K562 (cell line): ENCODE measurements around the gene LHX5. TPM values are rescaled to one million over a fixed set of nuclear protein-coding genes. Genes with fewer than 3 reads are reported as not detected.

Experiments used
- ATAC-seq: fragments of 200-7000 bp; cut with Tn5 transposase; 3 replicates; pipeline ENCODE4 v1.9.1; 2020; ENCODE audit warnings: moderate library complexity
- BruUV-seq: library from RNA; stranded (reverse); fragments of 400-500 nt; replicated peaks from 2 replicates; lab custom pipeline; 2021; lab: Mats Ljungman, UMichigan
- CTCF ChIA-PET: fragments of 300-600 bp; formaldehyde crosslinking; extraction: SDS; loops from one replicate; lab custom pipeline; 2021; ENCODE audit warnings: low intra/inter-chr PET ratio; lab: Yijun Ruan, JAX
- POLR2A ChIA-PET: fragments of 300-600, 350-650 bp; sonication (Branson Sonifier 250); formaldehyde crosslinking; extraction: SDS; loops from one replicate; lab custom pipeline; 2021; ENCODE audit warnings: antibody characterized with exemption, inconsistent platforms; lab: Yijun Ruan, JAX
- DNase-seq, 4 experiments: peaks; one replicate each; pipeline versions ENCODE4 v3.0.0 to v3.0.0-alpha.2; 2011 to 2018; ENCODE audit warnings: low spot score in 3 of 4, mixed read lengths in 3 of 4; ENCODE audit errors: extremely low read depth in 1 of 4
- FAIRE-seq: peaks from 2 replicates; lab custom pipeline; 2011; peaks lifted over from hg19 to GRCh38; lab: Jason Lieb, UNC
- H2AFZ ChIP-seq: 2 replicates; pipeline ENCODE4 v1.6.0; 2011; ENCODE audit warnings: low read depth, low read length, control low read depth, inconsistent platforms
- H3K27ac ChIP-seq: fragments of 200-600 bp; 3 replicates; pipeline ENCODE4 v1.8.0; 2011; ENCODE audit warnings: low read depth, mild to moderate bottlenecking, control low read depth, inconsistent platforms, low read length, moderate library complexity, mixed read lengths; ENCODE audit errors: extremely low read depth
- H3K27me3 ChIP-seq, 2 experiments: fragments of 300-600 bp in 1 of 2; 2 replicates in 1 of 2; 3 replicates in 1 of 2; pipeline versions ENCODE4 v1.6.0 to v1.8.0; 2011; ENCODE audit warnings: inconsistent platforms in 2 of 2, low read length in 2 of 2, mild to moderate bottlenecking in 1 of 2, mixed read lengths in 1 of 2, moderate library complexity in 1 of 2; ENCODE audit not compliant: control insufficient read depth in 2 of 2, insufficient read depth in 2 of 2
- H3K36me3 ChIP-seq: fragments of 300-600 bp; 3 replicates; pipeline ENCODE4 v1.8.0; 2011; ENCODE audit warnings: mild to moderate bottlenecking, low read length, inconsistent platforms; ENCODE audit not compliant: control insufficient read depth, insufficient read depth
- H3K4me1 ChIP-seq, 2 experiments: fragments of 200-600 bp in 1 of 2; replicated peaks in 1 of 2; 2 replicates in 1 of 2; 3 replicates in 1 of 2; pipeline versions ENCODE4 v1.5.1 to v1.8.0; 2011; ENCODE audit warnings: inconsistent platforms in 2 of 2, low read length in 2 of 2, mild to moderate bottlenecking in 1 of 2, mixed read lengths in 1 of 2, moderate library complexity in 1 of 2; ENCODE audit not compliant: control insufficient read depth in 2 of 2, insufficient read depth in 2 of 2
- H3K4me2 ChIP-seq: 2 replicates; pipeline ENCODE4 v1.6.1; 2011; ENCODE audit warnings: low read length, control low read depth, inconsistent platforms, mixed read lengths; ENCODE audit not compliant: insufficient read depth
- H3K4me3 ChIP-seq: fragments of 200-600 bp; sonication (generic), shearing (Covaris generic); 2 replicates; pipeline ENCODE4 v1.5.1; 2016; ENCODE audit warnings: control low read depth, inconsistent platforms
- H3K79me2 ChIP-seq: fragments of 200-600 bp; 3 replicates; pipeline ENCODE4 v1.8.0; 2011; ENCODE audit warnings: low read length, inconsistent platforms; ENCODE audit not compliant: control insufficient read depth, insufficient read depth
- H3K9ac ChIP-seq, 2 experiments: 2 replicates each; pipeline versions ENCODE4 v1.6.0 to v1.6.1; 2011; ENCODE audit warnings: low read depth in 2 of 2, low read length in 2 of 2, control low read depth in 1 of 2, inconsistent platforms in 1 of 2, mild to moderate bottlenecking in 1 of 2, mixed read lengths in 1 of 2; ENCODE audit not compliant: insufficient read depth in 1 of 2
- H3K9me1 ChIP-seq: one replicate; pipeline ENCODE4 v1.6.0; 2011; ENCODE audit warnings: inconsistent platforms, mild to moderate bottlenecking, low read length, moderate library complexity; ENCODE audit not compliant: control insufficient read depth, insufficient read depth
- H3K9me3 ChIP-seq: replicated peaks from 2 replicates; pipeline ENCODE4 v1.5.1; 2011; ENCODE audit warnings: low read depth, low read length, inconsistent platforms; ENCODE audit not compliant: control insufficient read depth, insufficient read depth
- H4K20me1 ChIP-seq: replicated peaks from 2 replicates; pipeline ENCODE4 v1.6.1; 2011; ENCODE audit warnings: low read length, inconsistent platforms, mixed read lengths; ENCODE audit not compliant: control insufficient read depth, insufficient read depth
- ARID3A ChIP-seq: IDR thresholded peaks from 2 replicates; pipeline ENCODE4 v1.6.1; 2012; ENCODE audit warnings: low read depth, low read length, improper control_type of control experiment, borderline replicate concordance
- BDP1 ChIP-seq: IDR thresholded peaks from 3 replicates; pipeline ENCODE4 v1.6.1; 2011; ENCODE audit not compliant: insufficient read length, insufficient read depth
- FIP1L1 ChIP-seq: fragments of 200-400 bp; formaldehyde crosslinking; IDR thresholded peaks from 2 replicates; pipeline ENCODE4 v1.6.1; 2018; ENCODE audit warnings: mild to moderate bottlenecking, low read depth, low read length; ENCODE audit not compliant: poor library complexity, severe bottlenecking
- KDM4B ChIP-seq, 2 experiments: fragments of 450-650 bp in 1 of 2; sonication (generic) in 1 of 2; IDR thresholded peaks; 2 replicates each; pipeline ENCODE4 v1.6.1; 2016 to 2017; ENCODE audit warnings: borderline replicate concordance in 2 of 2, antibody characterized with exemption in 1 of 2, low read depth in 1 of 2, mild to moderate bottlenecking in 1 of 2
- LEF1 ChIP-seq: fragments of 450-650 bp; IDR thresholded peaks from 2 replicates; pipeline ENCODE4 v1.6.1; 2016; ENCODE audit warnings: mild to moderate bottlenecking
- REST ChIP-seq, 2 experiments: fragments of 450-650 bp; formaldehyde crosslinking in 1 of 2; IDR thresholded peaks; 2 replicates each; pipeline versions ENCODE4 v1.4.0 to v1.6.1; 2014 to 2020; ENCODE audit warnings: mild to moderate bottlenecking in 2 of 2, borderline replicate concordance in 1 of 2, low read depth in 1 of 2
- SAFB ChIP-seq: fragments of 200-400 bp; formaldehyde crosslinking; IDR thresholded peaks from 2 replicates; pipeline ENCODE4 v1.6.1; 2017; ENCODE audit warnings: low read depth, low read length, borderline replicate concordance
- SAFB2 ChIP-seq: fragments of 200-400 bp; formaldehyde crosslinking; IDR thresholded peaks from 2 replicates; pipeline ENCODE4 v1.6.1; 2018; ENCODE audit warnings: borderline replicate concordance, low read length, low read depth, moderate library complexity; ENCODE audit not compliant: severe bottlenecking
- ZNF347 ChIP-seq: fragments of 450-650 bp; formaldehyde crosslinking; IDR thresholded peaks from 2 replicates; pipeline ENCODE4 v1.4.0; 2020; ENCODE audit warnings: low read depth, mild to moderate bottlenecking, moderate library complexity
- WGBS: fragments of 100-300 bp; shearing (Covaris generic); methylation state at CpG from one replicate; pipeline ENCODE4 v1.1.6; 2016; ENCODE audit warnings: low coverage, mixed read lengths; ENCODE audit not compliant: insufficient coverage; ENCODE audit errors: missing lambda C conversion rate; 5-methylcytosine and 5-hydroxymethylcytosine counted together
- in situ Hi-C: fragments of 300-500 bp; cut with MboI; formaldehyde crosslinking; loops from 4 replicates; pipeline ENCODE4 v1.15.0; 2018; ENCODE audit warnings: inconsistent platforms, mixed read lengths
- intact Hi-C: fragments of 100-400 bp; cut with micrococcal nuclease; formaldehyde crosslinking; loops from 2 replicates; pipeline ENCODE4 v1.14.2; 2022
- polyA plus RNA-seq, 8 experiments: library from polyadenylated mRNA; depleted of rRNA in 4 of 8; stranded (reverse) in 5 of 8; unstranded in 3 of 8; fragments of >200 nt; fragmentation: Nextera tagmentation in 2 of 8; fragmentation: Illumina TruSeq in 1 of 8; extraction: Ambion mirVana in 2 of 8; extraction: Trizol in 1 of 8; gene quantifications; 2 replicates each; pipeline versions ENCODE4 v1.2.1 to v1.2.3, GENCODE V29; 2011 to 2014; ENCODE audit warnings: inconsistent platforms in 1 of 8, missing spikeins in 1 of 8
- total RNA-seq, 7 experiments: library from RNA; depleted of rRNA in 6 of 7; stranded (reverse); fragments of >200 nt in 6 of 7; fragmentation: Illumina TruSeq in 2 of 7; extraction: Trizol in 2 of 7; gene quantifications; 2 replicates each; pipeline versions ENCODE4 v1.2.1 to v1.2.3, GENCODE V29; 2011 to 2021; ENCODE audit warnings: low replicate concordance in 1 of 7

LHX5 gene
- total and polyA plus RNA-seq, 9 of the 15 experiments (the other 6 are each of a cell fraction or from before 2014, with no cell fraction given), result 0.04 to 0.17 (median 0.05) TPM; not detected in 6

DNA sequence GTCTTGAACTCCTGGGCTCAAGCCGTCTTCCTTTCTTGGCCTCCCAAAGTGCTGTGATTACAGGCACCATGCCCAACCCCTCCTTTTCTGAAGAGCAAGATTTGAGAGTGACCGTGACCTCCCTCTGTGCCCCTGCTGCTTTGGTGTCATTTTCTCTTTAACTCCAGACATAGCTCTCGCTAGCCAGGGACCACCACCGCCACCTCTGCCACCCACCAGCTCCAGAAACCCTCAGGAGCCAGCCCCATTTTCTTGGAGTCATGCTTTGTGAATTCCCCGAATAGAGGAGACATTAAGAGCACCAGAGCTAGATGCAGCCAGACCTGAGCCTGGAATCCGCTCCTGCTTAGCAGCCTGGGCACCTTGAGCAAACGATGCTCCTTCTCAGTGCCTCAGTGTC is 31.3 kb downstream of the LHX5 start:
- H3K79me2 ChIP-seq, result no peaks in the 10 kb centered on the region
- no peaks in the 10 kb centered on the region for H4K20me1 ChIP-seq
- no peak overlapping the region for H3K4me3 ChIP-seq
- H3K27me3 ChIP-seq, result peaks cover 6 to 25% of the 10 kb centered on the region in 2 experiments; a peak in 3 of 5 replicates
- peaks cover 5 to 8% of the 10 kb centered on the region in 2 experiments; a peak in 3 of 5 replicates for H3K4me1 ChIP-seq
- ChIA-PET CTCF (interaction anchor here (1.7 kb wide), 1 partner anchor 472 kb away, joined by 9 read pairs; no protein-coding TSS in a partner anchor), POLR2A (no interaction called here)
- H3K9me3 ChIP-seq, result no peaks in the 10 kb centered on the region
- H2AFZ ChIP-seq, result no peak overlapping the region
- FAIRE-seq, result no peak
- no peak overlapping the region for H3K27ac ChIP-seq
- DNase-seq, result no peak
- no peaks in the 10 kb centered on the region for H3K9me1 ChIP-seq
- no peak for ATAC-seq
- WGBS, result 12% methylated on average over 7 of the region's 7 CpGs
- in situ Hi-C loops, result loop anchor here (5.0 kb wide), 1 partner anchor 472 kb away; no protein-coding TSS in a partner anchor
- intact Hi-C loops, result no loop called here
- BruUV-seq, result no TSS peak
- H3K36me3 ChIP-seq, result no peaks in the 10 kb centered on the region
- H3K9ac ChIP-seq, result no peak overlapping the region
- H3K4me2 ChIP-seq, result no peak overlapping the region
- TF ChIP-seq SAFB (no peak), LEF1 (no peak), ARID3A (no peak), FIP1L1 (no peak), BDP1 (no peak), ZNF347 (CRISPR knock-in tag) (no peak), REST (IDR thresholded peaks at IDR 0.05; ENCODE audit: borderline replicate concordance) (no peak), REST (CRISPR knock-in tag; IDR thresholded peaks at IDR 0.05; ENCODE audit: low read depth) (no peak), KDM4B (IDR thresholded peaks at IDR 0.05; ENCODE audit: borderline replicate concordance in 2 of 2, low read depth in 1 of 2) (no peak), SAFB2 (no peak)
